Measurements from ENCODE around the gene PRDM15.

The PRDM15 gene, protein sequence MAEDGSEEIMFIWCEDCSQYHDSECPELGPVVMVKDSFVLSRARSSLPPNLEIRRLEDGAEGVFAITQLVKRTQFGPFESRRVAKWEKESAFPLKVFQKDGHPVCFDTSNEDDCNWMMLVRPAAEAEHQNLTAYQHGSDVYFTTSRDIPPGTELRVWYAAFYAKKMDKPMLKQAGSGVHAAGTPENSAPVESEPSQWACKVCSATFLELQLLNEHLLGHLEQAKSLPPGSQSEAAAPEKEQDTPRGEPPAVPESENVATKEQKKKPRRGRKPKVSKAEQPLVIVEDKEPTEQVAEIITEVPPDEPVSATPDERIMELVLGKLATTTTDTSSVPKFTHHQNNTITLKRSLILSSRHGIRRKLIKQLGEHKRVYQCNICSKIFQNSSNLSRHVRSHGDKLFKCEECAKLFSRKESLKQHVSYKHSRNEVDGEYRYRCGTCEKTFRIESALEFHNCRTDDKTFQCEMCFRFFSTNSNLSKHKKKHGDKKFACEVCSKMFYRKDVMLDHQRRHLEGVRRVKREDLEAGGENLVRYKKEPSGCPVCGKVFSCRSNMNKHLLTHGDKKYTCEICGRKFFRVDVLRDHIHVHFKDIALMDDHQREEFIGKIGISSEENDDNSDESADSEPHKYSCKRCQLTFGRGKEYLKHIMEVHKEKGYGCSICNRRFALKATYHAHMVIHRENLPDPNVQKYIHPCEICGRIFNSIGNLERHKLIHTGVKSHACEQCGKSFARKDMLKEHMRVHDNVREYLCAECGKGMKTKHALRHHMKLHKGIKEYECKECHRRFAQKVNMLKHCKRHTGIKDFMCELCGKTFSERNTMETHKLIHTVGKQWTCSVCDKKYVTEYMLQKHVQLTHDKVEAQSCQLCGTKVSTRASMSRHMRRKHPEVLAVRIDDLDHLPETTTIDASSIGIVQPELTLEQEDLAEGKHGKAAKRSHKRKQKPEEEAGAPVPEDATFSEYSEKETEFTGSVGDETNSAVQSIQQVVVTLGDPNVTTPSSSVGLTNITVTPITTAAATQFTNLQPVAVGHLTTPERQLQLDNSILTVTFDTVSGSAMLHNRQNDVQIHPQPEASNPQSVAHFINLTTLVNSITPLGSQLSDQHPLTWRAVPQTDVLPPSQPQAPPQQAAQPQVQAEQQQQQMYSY

DNA sequence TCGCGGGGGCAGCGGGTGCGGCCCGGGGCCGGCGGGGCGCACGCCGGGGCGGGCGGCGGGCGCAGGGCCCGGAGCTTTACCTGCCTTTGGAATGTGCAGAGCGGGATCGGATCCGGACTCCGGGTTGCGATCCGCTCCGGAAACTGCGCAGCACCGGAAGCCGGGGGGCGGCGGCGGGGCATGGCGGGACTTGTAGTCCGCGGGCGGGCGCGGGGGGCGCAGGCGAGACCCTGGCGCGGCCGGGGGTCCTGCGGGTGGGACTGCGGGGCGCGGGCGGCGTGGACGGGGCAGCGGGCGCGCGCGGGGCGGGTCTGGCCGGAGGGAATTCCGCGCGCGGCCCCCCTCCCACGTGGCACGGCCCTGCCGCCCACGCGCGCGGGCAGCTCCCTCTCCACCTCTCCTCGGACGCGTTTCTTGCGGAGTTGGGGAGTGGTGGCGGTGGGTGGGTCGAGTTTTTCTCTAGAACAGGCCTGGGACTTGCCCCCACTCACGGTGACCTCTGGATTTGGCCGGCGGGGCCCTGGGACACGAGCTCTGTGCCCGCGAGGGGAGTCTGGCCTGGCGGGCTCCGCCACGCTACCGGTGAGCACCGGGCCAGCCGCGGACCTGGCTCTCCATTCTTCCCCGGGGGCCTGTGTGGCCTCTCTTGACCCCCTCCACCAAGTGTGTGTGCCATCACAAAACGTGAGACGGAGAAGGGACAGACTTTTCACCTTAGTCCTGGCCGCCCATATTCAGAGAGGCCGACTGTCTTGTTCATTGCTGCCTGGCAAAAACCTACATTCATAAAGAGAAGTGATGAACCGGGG is at the start of gene PRDM15:
Gene PRDM15, minus strand, starts transcription at position 155 of the 809 bp plus-strand sequence. CDS start 18,981 bp downstream, outside the sequence.
- no peak for DNase-seq

DNA sequence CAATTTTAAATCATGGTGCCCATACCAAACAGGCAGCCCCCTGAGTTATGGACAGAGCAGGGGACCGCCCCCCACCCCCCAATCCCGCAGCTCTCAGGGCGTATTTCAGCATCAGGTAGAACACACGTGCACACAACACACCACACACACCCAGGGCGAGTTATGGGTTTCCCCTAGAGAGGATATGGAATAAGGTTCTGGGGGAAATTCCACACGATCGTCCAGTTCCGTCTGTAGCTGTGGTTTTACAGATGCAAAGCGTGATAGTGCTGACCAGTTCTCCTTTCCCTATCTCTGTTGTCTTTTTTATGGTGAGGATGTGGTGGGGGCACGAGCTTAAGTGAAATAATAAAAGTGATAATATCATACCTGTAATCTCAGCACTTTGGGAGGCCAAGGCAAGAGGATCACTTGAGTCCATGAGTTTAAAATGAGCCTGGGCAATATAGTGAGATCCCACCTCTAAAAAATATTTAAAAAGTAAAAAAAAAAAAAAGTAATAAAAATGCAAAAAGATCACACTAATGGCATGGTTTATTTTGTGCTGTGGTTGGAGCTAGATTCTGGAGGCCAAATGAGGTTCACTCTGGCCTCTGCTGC is 49.6 kb upstream of the PRDM15 start:
- DNase-seq = no peak

DNA sequence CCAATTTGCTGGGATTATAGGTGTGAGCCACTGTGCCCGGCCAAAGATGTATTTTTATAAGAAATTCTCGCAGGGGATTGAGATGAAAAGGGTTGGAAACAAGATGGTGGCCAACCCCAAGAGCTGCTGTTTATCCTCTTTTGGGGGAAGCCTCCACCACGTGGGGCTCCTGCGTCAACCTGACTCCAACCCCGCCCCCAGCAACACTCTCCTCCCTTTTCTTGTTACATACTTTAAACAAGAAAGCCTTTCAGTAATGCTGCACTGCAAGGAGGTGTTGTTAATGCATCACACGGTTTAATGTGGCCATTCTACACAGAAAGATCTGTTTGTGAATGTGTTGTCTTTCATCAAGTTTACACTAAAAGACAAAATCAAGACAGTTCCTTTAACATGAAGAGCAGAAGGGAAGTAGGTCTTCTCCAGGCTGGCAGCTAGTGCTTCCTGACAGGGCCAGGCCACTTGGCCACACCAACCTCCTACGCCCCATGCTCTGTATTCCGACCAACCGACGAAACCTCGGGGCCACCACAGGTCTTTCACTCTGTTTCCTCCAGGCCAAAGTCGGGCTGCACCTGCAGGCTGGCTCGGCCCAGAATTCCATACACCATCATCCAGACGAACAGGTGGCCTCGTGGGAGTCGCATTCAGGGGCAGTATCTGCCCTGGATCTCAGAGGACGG is 48.7 kb upstream of the PRDM15 start:
- DNase-seq = no peak

- no peak for DNase-seq
These were observed 47.6 kb upstream of the PRDM15 start for GRCh38 chr21:41926807-41927171.

GRCh38 chr21:41926117-41926806 is 47.1 kb upstream of the PRDM15 start:
- DNase-seq = no peak

DNA sequence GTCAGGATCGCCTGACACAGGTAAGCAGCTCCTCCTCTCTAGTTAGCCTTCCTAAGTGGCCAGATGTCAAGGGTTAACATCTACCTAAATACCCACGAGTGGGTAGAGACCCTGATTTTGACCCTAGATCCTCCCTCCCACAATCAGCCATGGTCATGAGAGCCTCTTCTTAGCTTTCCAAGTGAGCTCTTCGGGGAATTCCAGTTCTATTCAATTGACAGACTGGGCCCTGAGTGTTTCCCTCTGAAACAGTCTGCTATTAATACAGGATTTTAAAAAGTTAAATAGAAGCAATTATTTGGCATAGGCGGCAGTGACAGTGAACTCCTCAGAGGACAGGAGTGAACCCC is 46.6 kb upstream of the PRDM15 start:
- DNase-seq = no peak

GRCh38 chr21:41924368-41924754 is 45.2 kb upstream of the PRDM15 start:
- no peak for DNase-seq

DNA sequence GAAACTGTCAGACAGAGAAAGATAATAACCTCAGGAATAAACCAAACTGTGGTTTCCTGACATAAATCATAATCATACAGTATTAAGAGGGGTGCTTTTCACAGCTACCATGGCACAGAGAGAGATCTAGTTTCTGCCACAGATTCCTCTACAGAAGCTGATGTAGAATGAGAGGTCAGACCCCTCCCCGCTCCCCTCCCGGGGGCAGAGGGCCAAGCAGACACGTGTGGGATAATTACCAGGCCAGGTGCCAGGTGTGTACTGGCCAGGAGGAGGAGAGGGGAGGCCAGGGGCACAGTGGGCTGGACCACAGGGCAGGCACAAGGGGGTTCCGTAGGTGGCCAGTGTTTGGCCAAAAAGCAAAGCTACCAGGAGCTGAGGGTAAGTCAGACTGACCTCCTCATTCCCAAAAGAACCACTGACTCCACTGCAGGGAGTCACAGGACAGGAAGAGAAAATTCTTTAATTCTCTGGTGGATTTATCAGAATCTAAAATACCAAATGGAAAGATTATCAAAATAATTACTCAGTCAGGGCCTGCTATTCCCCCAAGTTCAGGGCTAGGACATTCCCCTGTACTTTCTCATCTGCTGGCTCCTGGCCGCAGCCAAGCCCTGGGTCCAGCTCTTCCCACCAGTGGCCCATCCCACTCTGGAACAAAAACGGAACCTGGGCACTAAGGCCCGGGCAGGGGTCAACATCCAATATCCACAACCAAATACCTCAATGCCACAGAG is 44.7 kb upstream of the PRDM15 start:
- no peak for DNase-seq

DNA sequence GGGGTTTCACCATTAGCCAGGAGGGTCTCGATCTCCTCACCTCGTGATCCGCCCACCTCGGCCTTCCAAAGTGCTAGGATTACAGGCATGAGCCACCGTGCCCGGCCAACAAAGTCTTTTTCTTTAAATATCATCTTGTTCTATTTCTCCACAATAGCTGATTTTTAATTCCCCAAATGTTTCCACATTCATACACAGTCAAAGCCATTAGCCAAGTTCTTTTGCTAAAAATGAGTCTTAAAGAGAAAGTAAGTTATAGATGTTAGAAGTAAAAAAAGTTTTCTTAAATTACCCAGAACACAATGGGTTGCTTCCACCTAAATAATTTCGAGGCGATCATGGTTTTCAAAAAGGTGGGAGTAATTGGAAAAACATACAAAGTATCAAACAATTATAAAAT is 44.0 kb upstream of the PRDM15 start:
- no peak for DNase-seq

- no peak for DNase-seq
These were observed 41.9 kb upstream of the PRDM15 start for GRCh38 chr21:41921021-41921420.

GRCh38 chr21:41920476-41920875 is 41.3 kb upstream of the PRDM15 start:
- no peak for DNase-seq

GRCh38 chr21:41919666-41920398 is 40.7 kb upstream of the PRDM15 start:
- no peak for DNase-seq

- no peak for DNase-seq
These were observed 39.6 kb upstream of the PRDM15 start for GRCh38 chr21:41918561-41919358.

GRCh38 chr21:41917531-41917930 is 38.4 kb upstream of the PRDM15 start:
- no peak for DNase-seq

GRCh38 chr21:41916888-41917433 is 37.8 kb upstream of the PRDM15 start:
- no peak for DNase-seq

DNA sequence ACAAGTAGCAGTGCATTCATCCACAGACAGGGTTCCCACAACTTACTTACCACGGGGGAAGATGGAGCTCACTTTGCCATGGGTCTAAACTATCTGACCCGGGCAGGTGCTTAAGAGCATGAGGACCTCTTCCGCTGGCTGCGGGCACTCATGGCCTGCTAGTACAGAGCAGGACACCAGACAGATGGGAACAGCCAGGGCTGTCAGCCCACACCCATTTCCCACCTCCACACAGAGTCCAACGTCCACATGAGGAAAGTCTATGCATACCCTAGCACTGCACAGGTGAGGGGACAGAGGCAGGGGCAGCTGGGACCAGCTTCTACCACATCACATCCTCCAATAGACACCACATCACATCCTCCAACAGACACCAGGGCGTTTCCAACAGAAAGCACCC is 35.8 kb upstream of the PRDM15 start:
- no peak for DNase-seq

DNA sequence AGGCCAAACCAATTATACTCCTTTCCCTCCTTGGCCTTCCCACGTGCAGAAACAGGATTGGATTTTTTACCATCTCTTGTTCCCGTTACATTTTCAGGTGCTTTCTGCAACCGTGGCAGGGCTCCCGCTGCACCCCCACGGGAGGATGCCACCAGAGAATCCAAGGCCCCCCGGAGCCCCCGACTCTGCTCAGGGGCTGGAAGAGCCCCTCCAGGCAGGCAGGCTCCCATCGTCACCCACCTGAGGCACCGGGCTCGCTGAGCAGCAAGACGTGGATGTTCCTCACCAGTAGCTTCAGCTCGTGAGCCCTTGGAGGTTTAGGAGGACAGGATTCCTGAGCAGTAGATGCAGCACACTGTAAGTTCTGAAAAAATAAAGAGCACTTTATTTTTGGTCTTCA is 35.2 kb upstream of the PRDM15 start:
- no peak for DNase-seq

GRCh38 chr21:41913230-41913629 is 34.1 kb upstream of the PRDM15 start:
- no peak for DNase-seq
